OCI-LY7 (cell line): Measurements from ENCODE around the gene SLC6A16. TPM values are rescaled to one million over a fixed set of nuclear protein-coding genes. Genes with fewer than 3 reads are reported as not detected.

Experiments
- BruUV-seq: library from RNA; stranded (reverse); fragments of 400-500 nt; replicated peaks from 2 replicates; lab custom pipeline; 2021; lab: Mats Ljungman, UMichigan
- CTCF ChIA-PET: fragments of 300-600 bp; sonication (Branson Sonifier 250); formaldehyde crosslinking; loops from one replicate; lab custom pipeline; 2022; ENCODE audit warnings: antibody characterized with exemption; ENCODE audit not compliant: unreplicated experiment; lab: Charles Lee
- POLR2A ChIA-PET: fragments of 300-600 bp; sonication (Branson Sonifier 250); formaldehyde crosslinking; loops from one replicate; lab custom pipeline; 2022; ENCODE audit warnings: antibody characterized with exemption; lab: Charles Lee
- DNase-seq: peaks from one replicate; pipeline ENCODE4 v3.0.0-alpha.2; 2015; ENCODE audit warnings: low spot score
- H2AFZ ChIP-seq: fragments of 200-600 bp; sonication (generic), shearing (Covaris generic); 2 replicates; pipeline ENCODE4 v1.6.1; 2014; ENCODE audit warnings: mild to moderate bottlenecking, antibody characterized with exemption, low read length, moderate library complexity
- H3K27ac ChIP-seq: fragments of 200-600 bp; sonication (generic); 2 replicates; pipeline ENCODE4 v1.5.1; 2014; ENCODE audit warnings: mixed run types, low read depth, mild to moderate bottlenecking, moderate library complexity, low read length, inconsistent platforms; ENCODE audit not compliant: poor library complexity, severe bottlenecking
- H3K36me3 ChIP-seq: fragments of 200-600 bp; sonication (generic); 2 replicates; pipeline ENCODE4 v1.6.1; 2014; ENCODE audit warnings: mild to moderate bottlenecking, antibody characterized with exemption, low read length, moderate library complexity, mixed read lengths; ENCODE audit not compliant: insufficient read depth
- H3K4me1 ChIP-seq: fragments of 200-600 bp; sonication (generic); 2 replicates; pipeline ENCODE4 v1.5.1; 2014; ENCODE audit warnings: mild to moderate bottlenecking, low read length; ENCODE audit not compliant: insufficient read depth, poor library complexity, severe bottlenecking
- H3K4me2 ChIP-seq: fragments of 200-600 bp; sonication (generic); 2 replicates; pipeline ENCODE4 v1.6.1; 2014; ENCODE audit warnings: mild to moderate bottlenecking, low read length
- H3K4me3 ChIP-seq: fragments of 200-600 bp; sonication (generic); 2 replicates; pipeline ENCODE4 v1.5.1; 2014; ENCODE audit warnings: mild to moderate bottlenecking, low read depth, low read length; ENCODE audit not compliant: poor library complexity, severe bottlenecking
- H3K79me2 ChIP-seq: fragments of 200-600 bp; sonication (generic); 2 replicates; pipeline ENCODE4 v1.6.1; 2016; ENCODE audit warnings: low read depth, mild to moderate bottlenecking, low read length, moderate library complexity, mixed read lengths; ENCODE audit not compliant: insufficient read depth
- H3K9me2 ChIP-seq: fragments of 200-600 bp; sonication (generic); 2 replicates; pipeline ENCODE4 v1.6.1; 2016; ENCODE audit warnings: mild to moderate bottlenecking, low read length, mixed read lengths; ENCODE audit not compliant: insufficient read depth
- H3K9me3 ChIP-seq: fragments of 200-600 bp; sonication (generic); 2 replicates; pipeline ENCODE4 v1.6.1; 2014; ENCODE audit warnings: mild to moderate bottlenecking, mixed run types, low read length, mixed read lengths
- H4K20me1 ChIP-seq: fragments of 200-600 bp; sonication (generic); 2 replicates; pipeline ENCODE4 v1.6.1; 2014; ENCODE audit warnings: mild to moderate bottlenecking, antibody characterized with exemption, low read length, moderate library complexity, mixed read lengths; ENCODE audit not compliant: insufficient read depth
- CTCF ChIP-seq: fragments of 200-600 bp; sonication (generic); conservative IDR thresholded peaks from 2 replicates; pipeline ENCODE4 v1.5.1; 2014; ENCODE audit warnings: mild to moderate bottlenecking, antibody characterized with exemption, low read length, moderate library complexity, mixed read lengths
- EZH2phosphoT487 ChIP-seq: fragments of 200-600 bp; sonication (generic); IDR thresholded peaks from 2 replicates; pipeline ENCODE4 v1.6.1; 2018; ENCODE audit warnings: low read depth, borderline replicate concordance, mild to moderate bottlenecking, mixed run types, antibody characterized with exemption, low read length, moderate library complexity, mixed read lengths
- intact Hi-C: fragments of 100-400 bp; cut with micrococcal nuclease; formaldehyde crosslinking; loops from one replicate; pipeline ENCODE4 v1.10.0; 2022; ENCODE audit not compliant: unreplicated experiment
- total RNA-seq, 2 experiments: library from RNA; depleted of rRNA in 1 of 2; stranded (reverse); fragments of >200 nt in 1 of 2; shearing (Covaris generic) in 1 of 2; gene quantifications; 2 replicates each; pipeline ENCODE4 v1.2.3, GENCODE V29; 2014 to 2022

Gene SLC6A16
- total RNA-seq, 2 experiments from 2014 or later = 2.8 to 15.8 TPM

- ChIA-PET POLR2A (interaction anchor here (0.6 to 1.9 kb wide), 4 partner anchors 11 to 65 kb away, joined by 3 to 4 read pairs (median 4); partner anchors contain the start of gene KASH5), CTCF (no interaction called here)
- Histone ChIP-seq H4K20me1 (peaks cover 10% of the 10 kb centered on the region; the same call in 1 of the 2 replicates), H3K4me1 (peaks cover 76% of the 10 kb centered on the region), H3K79me2 (peaks cover 39% of the 10 kb centered on the region), H3K9me3 (no peaks in the 10 kb centered on the region), H2AFZ (no peak overlapping the region), H3K4me2 (peak overlapping the region; percentile 100), H3K36me3 (peaks cover 57% of the 10 kb centered on the region), H3K4me3 (peak overlapping the region; percentile 76), H3K27ac (peak overlapping the region; percentile 98), H3K9me2 (no peaks in the 10 kb centered on the region)
- TF ChIP-seq EZH2phosphoT487 (no peak), CTCF (no peak)
- intact Hi-C loops = loop anchor here (10.0 kb wide), 1 partner anchor 107 kb away; the partner anchor contains the start of gene SLC17A7
- no peak for DNase-seq
- no TSS peak for BruUV-seq
These were observed 12.5 kb upstream of the SLC6A16 start for GRCh38 chr19:49337267-49338022.

- DNase-seq = no peak
- ChIA-PET POLR2A (interaction anchor here (0.6 to 1.9 kb wide), 4 partner anchors 11 to 66 kb away, joined by 4 read pairs; no protein-coding TSS in a partner anchor), CTCF (no interaction called here)
- Histone ChIP-seq H2AFZ (no peak overlapping the region), H3K4me1 (peaks cover 79% of the 10 kb centered on the region), H3K4me3 (peak overlapping the region; percentile 76), H3K36me3 (peaks cover 51% of the 10 kb centered on the region), H4K20me1 (peaks cover 10% of the 10 kb centered on the region; the same call in 1 of the 2 replicates), H3K4me2 (peak overlapping the region; percentile 100), H3K27ac (peak overlapping the region; percentile 98), H3K9me3 (no peaks in the 10 kb centered on the region), H3K9me2 (no peaks in the 10 kb centered on the region), H3K79me2 (peaks cover 46% of the 10 kb centered on the region)
- TF ChIP-seq CTCF (no peak), EZH2phosphoT487 (no peak)
- no TSS peak for BruUV-seq
- intact Hi-C loops = loop anchor here (10.0 kb wide), 1 partner anchor 108 kb away; the partner anchor contains the start of gene SLC17A7
These were observed 11.7 kb upstream of the SLC6A16 start for GRCh38 chr19:49336482-49337266.
